ENCODE measurements around the gene OR9Q1.

OR9Q1 gene

DNA sequence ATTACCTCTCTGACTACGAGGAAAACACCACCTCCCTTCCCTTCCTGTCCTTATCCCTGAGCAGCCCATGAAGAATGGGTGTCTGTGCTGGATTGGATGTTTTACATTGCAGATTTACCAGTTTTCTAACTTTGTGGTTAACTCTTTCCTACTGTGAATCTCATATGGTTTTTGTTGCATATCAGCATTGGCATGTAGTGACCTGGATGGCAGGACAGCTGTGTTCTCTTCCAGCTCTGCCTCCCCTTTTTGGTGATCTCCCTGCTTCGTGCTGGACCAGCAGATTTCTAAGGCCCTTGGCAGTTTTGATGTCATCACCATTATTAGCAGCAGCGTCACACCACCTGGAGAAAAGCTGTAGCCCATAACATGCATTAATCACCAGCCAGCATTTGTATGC is 33.8 kb downstream of the OR9Q1 start:
- DNase-seq: no peak

DNA sequence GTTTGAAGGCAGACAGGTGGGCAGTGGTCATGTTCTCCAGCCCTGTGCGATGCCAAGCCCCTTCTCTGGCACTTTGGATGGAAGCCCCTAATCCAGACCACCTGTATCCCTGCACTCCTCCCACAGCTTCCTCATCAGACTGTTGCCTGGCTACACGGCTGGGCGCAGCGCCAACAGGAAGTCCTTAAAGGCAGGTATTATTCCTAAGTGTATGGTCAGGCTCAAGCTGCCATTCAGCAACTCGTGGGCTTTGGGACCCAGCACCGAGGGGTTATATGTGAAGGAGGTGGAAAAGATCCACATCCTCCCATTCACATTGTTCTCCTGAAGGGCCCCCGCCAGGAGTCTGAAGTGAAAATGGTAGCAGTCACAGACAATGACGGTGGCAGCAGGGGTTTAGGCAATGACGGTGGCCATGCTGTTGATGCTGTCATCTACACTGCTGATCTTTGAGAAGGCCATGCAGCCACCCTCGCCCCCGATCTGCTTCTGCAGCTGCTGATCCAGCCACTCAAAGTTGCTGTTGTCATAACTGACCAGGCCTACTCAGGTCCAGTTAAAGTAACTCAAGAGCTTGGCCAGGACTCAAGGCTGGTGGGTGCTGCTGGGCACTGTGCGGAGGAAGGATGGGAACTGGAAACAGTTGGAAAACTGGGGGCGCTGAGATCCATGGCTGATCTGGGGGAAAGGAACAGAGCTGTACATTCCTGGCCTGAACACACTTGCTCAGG is 34.8 kb downstream of the OR9Q1 start:
- no peak for TF ChIP-seq GATA1 (IDR thresholded peaks at IDR 0.05; ENCODE audit: low read depth, low read length)
- no peak for DNase-seq

More for the DNA sequence above, 33.8 kb downstream of the OR9Q1 start:
- TF ChIP-seq GATA1 (IDR thresholded peaks at IDR 0.05; ENCODE audit: low read depth, low read length): no peak
- no peak for TF ChIP-seq POLR2A (IDR thresholded peaks at IDR 0.05; ENCODE audit: low read length)

DNA sequence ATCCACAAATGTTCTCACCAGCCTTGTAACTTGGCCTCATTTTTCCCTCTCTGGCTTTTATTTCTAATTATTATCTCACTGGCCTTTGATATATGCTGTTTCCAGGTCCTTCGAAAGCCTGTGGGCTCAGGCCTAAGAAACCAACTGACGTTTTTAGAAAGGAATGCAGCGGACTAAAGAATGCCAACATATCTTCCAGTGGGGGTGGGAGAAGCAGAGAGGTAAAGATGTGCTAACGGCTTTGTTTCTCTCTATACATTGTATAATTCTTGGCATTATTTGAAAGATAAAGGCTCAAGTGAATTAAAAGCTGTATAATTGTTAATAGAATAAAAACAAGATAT is 35.3 kb downstream of the OR9Q1 start:
- no peak for DNase-seq
- TF ChIP-seq GATA1 (IDR thresholded peaks at IDR 0.05; ENCODE audit: low read depth, low read length) (no peak), POLR2A (IDR thresholded peaks at IDR 0.05; ENCODE audit: low read length) (no peak)

DNA sequence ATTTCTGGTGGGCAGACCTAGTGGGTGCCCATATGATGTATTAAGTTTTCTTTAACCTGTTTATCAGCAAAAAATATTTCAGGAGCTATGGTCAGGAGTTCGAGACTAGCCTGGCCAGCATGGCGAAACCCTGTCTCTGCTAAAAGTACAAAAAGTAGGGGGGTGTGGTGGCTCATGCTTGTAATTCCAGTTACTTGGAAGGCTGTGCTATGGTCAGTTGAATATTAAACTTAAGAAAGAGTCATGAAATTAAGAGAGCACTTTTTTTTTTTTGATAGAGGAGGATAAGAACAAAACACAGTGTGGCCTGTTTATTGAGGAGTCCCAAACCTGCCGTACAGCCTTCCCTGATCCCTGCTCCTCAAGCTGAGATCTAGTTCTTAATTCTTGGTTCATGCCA is 36.9 kb downstream of the OR9Q1 start:
- no peak for TF ChIP-seq POLR2A (IDR thresholded peaks at IDR 0.05; ENCODE audit: low read length)
- no peak for TF ChIP-seq GATA1 (IDR thresholded peaks at IDR 0.05; ENCODE audit: low read depth, low read length)
- no peak for DNase-seq

DNA sequence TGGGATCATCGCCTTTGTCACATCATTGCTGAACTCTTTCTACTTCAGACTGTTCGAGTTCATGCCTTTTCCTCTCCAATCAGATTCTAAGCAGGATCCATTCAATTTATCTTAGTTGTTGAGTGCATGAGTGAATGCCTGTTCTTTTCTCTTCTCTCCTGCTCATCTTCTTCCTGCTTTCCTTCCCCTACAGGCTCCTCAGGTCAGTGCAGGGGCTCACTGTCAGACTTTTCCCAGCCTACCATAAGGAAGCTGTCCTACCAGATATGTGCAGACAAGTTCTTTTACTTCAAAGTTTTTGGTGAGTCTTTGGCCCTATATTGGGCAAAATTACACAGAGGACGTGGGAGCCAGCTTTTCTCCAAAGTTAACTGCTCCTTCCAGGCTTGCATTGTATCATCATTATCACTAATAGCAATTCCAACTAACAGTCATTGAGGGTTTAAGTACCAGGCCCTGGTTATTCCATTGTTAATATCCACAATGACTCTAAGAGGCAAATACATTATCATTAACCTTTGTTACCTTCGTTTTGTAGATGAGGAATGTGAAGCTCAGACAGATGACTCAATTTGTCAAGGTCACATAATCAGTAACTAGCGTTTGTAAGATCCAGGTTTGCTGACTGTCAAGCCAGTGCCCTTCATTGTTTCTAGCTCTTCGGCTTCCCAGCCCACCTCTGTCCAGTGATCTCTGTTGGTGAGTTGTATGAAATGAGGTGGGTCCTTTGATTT is 37.4 kb downstream of the OR9Q1 start:
- no peak for DNase-seq

DNA sequence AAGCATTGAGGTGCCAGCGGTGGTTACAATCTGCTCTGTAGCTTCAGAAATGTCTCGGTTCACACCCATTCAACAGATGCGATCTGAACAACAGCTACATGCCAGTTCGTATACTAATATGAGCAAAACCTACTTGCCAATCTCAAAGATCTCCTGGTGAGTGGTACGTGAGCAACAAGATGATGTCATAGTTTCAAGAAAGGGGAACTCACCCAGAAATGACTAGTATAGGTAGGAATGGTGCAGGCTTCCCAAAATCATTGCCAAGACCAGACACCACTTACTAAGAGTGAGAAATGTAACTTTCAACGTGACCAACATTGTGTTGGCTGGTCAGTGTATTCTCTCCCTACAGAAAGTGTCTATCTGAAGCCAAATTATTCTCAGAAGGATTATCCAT is 38.1 kb downstream of the OR9Q1 start:
- TF ChIP-seq POLR2A (IDR thresholded peaks at IDR 0.05; ENCODE audit: low read length): no peak
- TF ChIP-seq GATA1 (IDR thresholded peaks at IDR 0.05; ENCODE audit: low read depth, low read length): no peak
- DNase-seq: no peak

More for the DNA sequence above, 37.4 kb downstream of the OR9Q1 start:
- TF ChIP-seq POLR2A (IDR thresholded peaks at IDR 0.05; ENCODE audit: low read length) (no peak), GATA1 (IDR thresholded peaks at IDR 0.05; ENCODE audit: low read depth, low read length) (no peak)

DNA sequence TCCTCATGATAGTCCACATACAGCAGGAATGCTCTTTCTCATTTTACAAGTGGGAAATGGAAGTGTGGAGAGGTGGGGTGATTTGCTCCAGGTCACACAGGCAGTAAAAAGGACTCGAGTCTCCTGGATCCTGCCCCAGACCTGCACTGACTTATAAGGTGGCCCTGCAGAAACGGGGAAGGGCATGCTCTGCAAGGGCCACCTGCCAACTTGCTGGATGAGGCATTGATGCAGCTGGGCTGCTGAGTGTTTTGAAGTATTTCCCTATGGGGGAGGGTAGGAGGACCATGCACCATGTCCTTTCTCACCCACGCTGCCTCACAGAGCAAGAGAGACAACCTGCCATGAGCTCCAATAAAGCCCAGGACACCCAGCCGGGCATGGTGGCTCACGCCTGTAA is 44.0 kb downstream of the OR9Q1 start:
- TF ChIP-seq GATA1 (IDR thresholded peaks at IDR 0.05; ENCODE audit: low read depth, low read length) (no peak), POLR2A (IDR thresholded peaks at IDR 0.05; ENCODE audit: low read length) (no peak)
- DNase-seq: no peak

DNA sequence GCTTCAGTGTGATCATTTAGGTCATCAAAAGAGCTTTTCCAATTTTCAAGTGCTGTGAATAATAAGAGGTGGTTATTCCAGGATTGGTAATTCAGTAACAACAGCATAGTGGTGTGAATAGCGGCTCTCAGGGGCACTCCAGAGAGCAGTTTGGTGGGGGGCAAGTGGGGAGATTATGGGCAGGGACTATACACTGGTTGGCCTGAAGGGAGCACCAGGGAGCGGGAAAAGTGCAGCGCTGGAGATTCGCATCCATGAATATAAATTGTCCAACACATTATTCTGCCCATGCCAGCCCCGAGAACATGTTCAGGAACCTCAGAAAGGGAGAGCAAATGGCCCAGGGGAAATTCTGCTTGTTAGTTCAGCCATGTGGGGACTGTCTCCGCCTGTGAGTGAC is 45.0 kb downstream of the OR9Q1 start:
- DNase-seq: no peak
- no peak for TF ChIP-seq POLR2A (IDR thresholded peaks at IDR 0.05; ENCODE audit: low read length)
- TF ChIP-seq GATA1 (IDR thresholded peaks at IDR 0.05; ENCODE audit: low read depth, low read length): no peak

DNA sequence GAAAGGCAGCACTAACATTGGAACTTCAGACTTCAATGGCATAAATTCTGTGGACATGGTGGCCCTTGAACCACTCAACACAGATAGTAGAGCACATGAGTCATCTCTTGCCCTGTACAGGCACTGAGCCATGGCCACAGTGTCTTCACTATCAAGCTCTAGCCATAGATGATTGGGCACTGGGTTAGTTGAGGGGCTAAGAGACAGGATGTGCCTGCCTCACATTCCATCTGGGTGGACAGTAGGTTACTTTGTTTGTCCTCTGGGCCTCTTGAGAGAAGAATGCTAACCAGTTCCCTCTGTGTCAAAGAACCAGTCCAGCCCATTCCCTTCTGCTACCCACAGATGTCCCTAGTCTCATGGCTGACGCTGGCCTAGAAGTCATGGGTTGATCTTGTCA is 46.9 kb downstream of the OR9Q1 start:
- TF ChIP-seq POLR2A (IDR thresholded peaks at IDR 0.05; ENCODE audit: low read length) (no peak), GATA1 (IDR thresholded peaks at IDR 0.05; ENCODE audit: low read depth, low read length) (no peak)
- DNase-seq: no peak

DNA sequence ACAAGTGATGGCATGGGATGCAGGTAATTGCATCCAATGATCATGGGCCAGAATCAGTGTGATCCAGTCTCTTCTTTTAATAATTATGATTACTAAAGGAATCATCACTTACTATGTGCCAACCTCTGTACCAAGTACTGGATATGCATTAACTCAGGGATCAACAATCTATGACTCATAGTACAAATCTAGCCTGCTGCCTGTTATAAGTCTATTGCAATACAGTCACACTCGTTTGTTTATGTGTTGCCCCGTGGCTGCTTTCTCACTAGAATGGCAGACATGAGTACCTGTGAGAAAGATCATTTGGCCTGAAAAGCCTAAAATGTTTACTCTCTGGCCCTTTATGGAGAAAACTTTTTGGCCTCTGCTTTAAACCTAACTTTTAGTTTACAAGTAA is 52.1 kb downstream of the OR9Q1 start:
- no peak for TF ChIP-seq GATA1 (IDR thresholded peaks at IDR 0.05; ENCODE audit: low read depth, low read length)
- no peak for TF ChIP-seq POLR2A (IDR thresholded peaks at IDR 0.05; ENCODE audit: low read length)
- DNase-seq: no peak

DNA sequence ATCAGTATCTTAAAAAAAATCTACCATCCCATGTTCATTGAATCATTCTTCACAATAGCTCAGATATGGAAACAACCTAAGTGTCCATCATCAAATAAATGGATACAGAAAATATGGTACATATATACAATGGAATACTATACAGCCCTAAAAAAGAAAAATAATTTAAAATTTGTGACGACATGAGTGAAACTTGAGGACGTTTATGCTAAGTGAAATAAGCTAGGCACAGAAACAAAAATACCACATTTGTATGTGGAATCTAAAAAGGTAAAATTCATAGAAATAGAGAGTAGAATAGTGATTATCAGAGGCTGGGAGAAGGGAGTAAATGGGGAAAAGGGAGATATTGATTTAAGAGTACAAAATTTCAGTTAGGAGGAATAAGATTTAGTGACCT is 62.8 kb downstream of the OR9Q1 start:
- TF ChIP-seq POLR2A (IDR thresholded peaks at IDR 0.05; ENCODE audit: low read length): no peak
- TF ChIP-seq GATA1 (IDR thresholded peaks at IDR 0.05; ENCODE audit: low read depth, low read length): no peak
- no peak for DNase-seq

DNA sequence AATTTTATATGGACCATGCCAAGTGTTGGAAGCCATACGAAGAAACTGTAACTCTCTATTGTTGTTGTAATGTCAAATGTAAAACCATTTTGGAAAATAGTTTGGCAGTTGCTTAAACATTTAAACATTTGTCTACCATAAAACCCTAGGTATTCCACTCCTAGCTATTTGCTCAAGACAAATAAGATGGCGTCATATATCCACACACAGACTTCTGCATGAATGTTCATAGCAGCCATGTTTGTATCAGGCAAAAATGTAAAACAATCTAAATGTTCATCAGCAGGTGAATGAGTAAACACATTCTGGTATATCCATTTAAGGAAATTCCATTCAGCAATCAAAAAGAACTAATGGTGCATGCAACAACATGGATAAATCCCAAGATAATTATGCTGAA is 73.8 kb downstream of the OR9Q1 start:
- no peak for TF ChIP-seq POLR2A (IDR thresholded peaks at IDR 0.05; ENCODE audit: low read length)
- TF ChIP-seq GATA1 (IDR thresholded peaks at IDR 0.05; ENCODE audit: low read depth, low read length): no peak
- DNase-seq: no peak

DNA sequence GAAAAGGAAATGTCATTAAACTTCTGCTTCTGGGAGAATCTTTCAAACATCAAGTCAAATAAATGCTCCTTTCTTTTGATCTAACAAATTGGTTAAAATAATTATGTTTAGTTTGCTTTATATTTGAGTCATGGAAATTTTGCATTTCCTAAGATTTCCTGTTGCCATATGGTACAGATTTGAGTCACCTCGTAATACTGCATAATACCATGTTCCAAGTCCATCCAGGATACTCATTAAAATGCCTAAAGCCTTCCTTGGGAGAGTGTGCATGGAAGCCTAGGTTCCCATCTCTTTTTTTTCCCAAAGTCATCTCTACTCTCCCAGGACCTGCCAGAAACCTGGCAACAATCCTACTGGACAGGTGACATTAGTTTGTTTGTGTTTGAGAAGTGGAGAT is 97.4 kb downstream of the OR9Q1 start:
- no peak for DNase-seq
- TF ChIP-seq GATA1 (IDR thresholded peaks at IDR 0.05; ENCODE audit: low read depth, low read length) (no peak), POLR2A (IDR thresholded peaks at IDR 0.05; ENCODE audit: low read length) (no peak)

DNA sequence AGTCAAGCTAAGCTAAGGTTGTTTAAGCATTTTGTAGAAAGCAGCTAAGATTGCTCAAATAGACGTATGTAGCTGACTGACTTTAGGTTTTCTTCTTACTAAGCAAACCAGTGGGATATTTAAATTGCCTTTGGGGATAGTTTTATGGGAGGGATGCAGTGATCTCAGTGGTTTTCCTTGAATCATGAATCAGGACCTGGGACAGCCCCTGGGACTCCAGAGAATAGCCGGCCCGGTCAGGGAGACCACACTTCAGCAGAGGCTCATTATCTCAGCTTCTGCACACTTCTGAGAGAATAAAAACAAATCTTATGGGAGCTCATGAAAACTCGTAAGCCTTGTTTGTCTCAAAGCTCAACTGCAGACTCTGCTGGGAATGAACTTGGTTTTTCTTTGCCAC is 101.8 kb downstream of the OR9Q1 start, which contains the start of gene OR9I1:
TSS of gene OR9I1 (minus strand) at position 62 of the 400 bp plus-strand sequence. CDS start 6,086 bp downstream, outside the sequence.
- no peak for DNase-seq
- TF ChIP-seq POLR2A (IDR thresholded peaks at IDR 0.05; ENCODE audit: low read length): no peak
- TF ChIP-seq GATA1 (IDR thresholded peaks at IDR 0.05; ENCODE audit: low read depth, low read length): no peak

DNA sequence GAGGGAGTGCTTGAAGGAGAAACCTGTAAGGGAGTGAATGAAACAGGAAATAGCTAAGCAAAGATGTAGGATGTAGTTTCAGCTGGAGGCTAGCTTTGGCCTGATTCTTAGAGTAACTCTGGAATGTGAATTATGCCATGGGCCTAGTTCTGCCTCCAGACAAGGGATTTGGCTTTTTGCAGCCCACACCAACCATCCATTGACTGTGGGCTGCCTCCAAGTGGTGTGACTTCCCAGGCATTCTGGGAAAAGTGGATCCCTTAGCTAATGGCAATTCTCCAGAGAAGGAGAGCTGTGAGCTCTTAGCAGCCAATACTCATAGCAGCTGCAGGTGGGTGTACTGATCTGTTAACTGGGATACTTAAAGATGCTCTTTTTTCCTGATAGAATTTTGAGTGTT is 103.7 kb downstream of the OR9Q1 start:
- no peak for DNase-seq
- no peak for TF ChIP-seq GATA1 (IDR thresholded peaks at IDR 0.05; ENCODE audit: low read depth, low read length)
- TF ChIP-seq POLR2A (IDR thresholded peaks at IDR 0.05; ENCODE audit: low read length): no peak

Data from erythroblast (primary cell).